Activated T-helper 1 cell treated with anti-CD3 and anti-CD28 coated beads, Interleukin-2, amount 50 U/mL, for 16 hours (primary cell): ENCODE measurements around the gene ZNF277.
A peak's percentile ranks its signal among the peaks of the same experiment; 100 is the strongest.

Experiments used
- DNase-seq, 2 donors: peaks; one replicate each; pipeline ENCODE4 v3.0.0-alpha.2; 2020; ENCODE audit warnings: low read depth in 1 of 2, low spot score in 1 of 2

Gene ZNF277

GRCh38 chr7:112390167-112390566 is 183.7 kb downstream of the ZNF277 start:
- no peak for DNase-seq

GRCh38 chr7:112391079-112391821 is 184.8 kb downstream of the ZNF277 start:
- peak in 1 of 2 donors; percentile 37 for DNase-seq

DNA sequence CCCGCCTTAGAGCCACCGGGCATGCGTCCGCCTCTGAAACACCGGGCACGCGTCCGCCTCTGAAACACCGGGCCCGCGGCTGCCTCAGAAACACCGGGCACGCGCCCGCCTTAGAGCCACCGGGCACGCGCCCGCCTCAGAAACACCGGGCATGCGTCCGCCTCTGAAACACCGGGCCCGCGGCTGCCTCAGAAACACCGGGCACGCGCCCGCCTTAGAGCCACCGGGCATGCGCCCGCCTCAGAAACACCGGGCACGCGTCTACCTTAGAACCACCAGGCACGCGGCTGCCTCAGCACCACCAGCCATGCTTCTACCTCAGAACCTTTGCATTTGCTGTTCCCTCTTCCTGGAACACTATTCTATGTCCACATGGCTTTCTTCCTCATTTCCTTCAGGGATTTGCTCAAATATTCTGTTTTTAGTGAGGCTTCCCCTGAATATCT is 185.4 kb downstream of the ZNF277 start:
- peak; percentile 35 to 54 for DNase-seq
